Endodermal cell (in vitro differentiated cells): ENCODE data around the gene ZNF576. TPM values are rescaled to one million over a fixed set of nuclear protein-coding genes. Genes with fewer than 3 reads are reported as not detected.

Experiments
- DNase-seq: peaks from one replicate; pipeline ENCODE4 v3.0.0-alpha.2; 2017
- H3K27ac ChIP-seq: 2 replicates; pipeline ENCODE4 v1.5.1; 2013; ENCODE audit warnings: mild to moderate bottlenecking, low read depth, low read length, moderate library complexity
- H3K27me3 ChIP-seq: 2 replicates; pipeline ENCODE4 v1.6.1; 2013; ENCODE audit warnings: mild to moderate bottlenecking, low read length, moderate library complexity; ENCODE audit not compliant: insufficient read depth, control insufficient read depth, poor library complexity, severe bottlenecking
- H3K36me3 ChIP-seq: 2 replicates; pipeline ENCODE4 v1.7.0; 2013; ENCODE audit warnings: mild to moderate bottlenecking, low read length, moderate library complexity; ENCODE audit not compliant: control insufficient read depth, insufficient read depth
- H3K4me1 ChIP-seq: one replicate; pipeline ENCODE4 v1.7.0; 2013; ENCODE audit warnings: low read length; ENCODE audit not compliant: control insufficient read depth, insufficient read depth
- H3K4me3 ChIP-seq: 2 replicates; pipeline ENCODE4 v1.5.1; 2013; ENCODE audit warnings: mild to moderate bottlenecking, low read length, moderate library complexity
- H3K9ac ChIP-seq: 2 replicates; pipeline ENCODE4 v1.6.1; 2013; ENCODE audit warnings: mild to moderate bottlenecking, low read length, moderate library complexity; ENCODE audit not compliant: poor library complexity, severe bottlenecking; ENCODE audit errors: extremely low read depth
- H3K9me3 ChIP-seq: 2 replicates; pipeline ENCODE4 v1.6.1; 2013; ENCODE audit warnings: mild to moderate bottlenecking, low read length, moderate library complexity; ENCODE audit not compliant: control insufficient read depth
- H3K27ac Mint-ChIP-seq: 2 replicates; pipeline ENCODE4 v1.8.0; 2020; ENCODE audit warnings: mixed read lengths
- H3K27me3 Mint-ChIP-seq: 2 replicates; pipeline ENCODE4 v1.8.0; 2021; ENCODE audit warnings: mild to moderate bottlenecking, mixed read lengths; ENCODE audit not compliant: insufficient read depth
- H3K36me3 Mint-ChIP-seq: 2 replicates; pipeline ENCODE4 v1.8.0; 2020; ENCODE audit warnings: low read depth, mixed read lengths
- H3K4me1 Mint-ChIP-seq: 2 replicates; pipeline ENCODE4 v1.8.0; 2020; ENCODE audit warnings: mixed read lengths
- H3K4me3 Mint-ChIP-seq: 2 replicates; pipeline ENCODE4 v1.8.0; 2020; ENCODE audit warnings: mild to moderate bottlenecking, moderate library complexity, mixed read lengths
- H3K9me3 Mint-ChIP-seq: 2 replicates; pipeline ENCODE4 v1.8.0; 2020; ENCODE audit warnings: mild to moderate bottlenecking, mixed read lengths
- WGBS, 2 experiments: methylation state at CpG; one replicate each; pipeline versions ENCODE4 v1.1.5 to v1.1.7; 2013; ENCODE audit warnings: missing lambda C conversion rate in 2 of 2, mixed read lengths in 1 of 2; ENCODE audit not compliant: insufficient coverage in 1 of 2, insufficient read length in 1 of 2; 5-methylcytosine and 5-hydroxymethylcytosine counted together
- total RNA-seq, 2 donors: library from RNA; stranded (reverse); fragmentation: NEBNext Ultra II Directional in 1 of 2; extraction: Animal tissue kit (Norgen Biotek cat#: 25700) in 1 of 2; gene quantifications; 2 replicates in 1 of 2; 3 replicates in 1 of 2; pipeline ENCODE4 v1.2.1, GENCODE V29; 2021
- TF ChIP-seq, protein P1 (sequence below): fragments of 200-600 bp; sonication (generic); conservative IDR thresholded peaks from 2 replicates; pipeline ENCODE4 v1.5.0; 2021; ENCODE audit warnings: antibody characterized with exemption, mild to moderate bottlenecking

Gene ZNF576
- total RNA-seq, 2 donors from 2014 or later = 11.9 to 12.1 TPM

DNA sequence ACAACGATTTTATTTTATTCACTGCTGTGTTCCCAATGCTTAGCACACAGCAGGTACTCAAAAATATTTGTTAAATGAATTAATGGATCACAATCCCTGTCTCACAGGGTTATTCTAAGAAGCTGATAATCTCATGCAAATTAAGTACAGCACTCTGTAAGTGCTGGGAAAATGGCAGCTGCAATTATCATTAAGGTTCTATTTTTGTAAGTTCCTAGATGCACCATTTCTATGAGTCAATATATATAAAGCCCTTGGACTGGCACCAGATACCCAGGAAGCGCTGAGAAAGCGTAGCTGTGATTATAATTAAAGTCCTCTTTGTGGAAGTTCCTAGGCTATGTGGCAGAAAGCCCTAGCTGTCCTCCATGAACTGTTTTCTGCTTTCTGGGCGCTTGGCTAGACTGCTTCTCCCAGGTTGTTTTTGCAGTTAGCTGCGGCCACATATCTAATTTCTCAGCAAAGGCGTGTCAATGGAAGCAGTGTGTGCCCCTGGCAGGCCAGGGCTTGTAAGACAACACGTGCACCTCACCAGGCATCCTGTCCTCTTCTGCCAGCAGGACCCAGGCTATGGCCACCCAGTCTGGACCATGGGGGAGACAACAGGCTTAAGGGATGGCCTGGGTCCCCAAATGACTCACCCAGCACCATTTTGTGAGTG is 10.3 kb downstream of the ZNF576 start:
- TF ChIP-seq, protein P1, sequence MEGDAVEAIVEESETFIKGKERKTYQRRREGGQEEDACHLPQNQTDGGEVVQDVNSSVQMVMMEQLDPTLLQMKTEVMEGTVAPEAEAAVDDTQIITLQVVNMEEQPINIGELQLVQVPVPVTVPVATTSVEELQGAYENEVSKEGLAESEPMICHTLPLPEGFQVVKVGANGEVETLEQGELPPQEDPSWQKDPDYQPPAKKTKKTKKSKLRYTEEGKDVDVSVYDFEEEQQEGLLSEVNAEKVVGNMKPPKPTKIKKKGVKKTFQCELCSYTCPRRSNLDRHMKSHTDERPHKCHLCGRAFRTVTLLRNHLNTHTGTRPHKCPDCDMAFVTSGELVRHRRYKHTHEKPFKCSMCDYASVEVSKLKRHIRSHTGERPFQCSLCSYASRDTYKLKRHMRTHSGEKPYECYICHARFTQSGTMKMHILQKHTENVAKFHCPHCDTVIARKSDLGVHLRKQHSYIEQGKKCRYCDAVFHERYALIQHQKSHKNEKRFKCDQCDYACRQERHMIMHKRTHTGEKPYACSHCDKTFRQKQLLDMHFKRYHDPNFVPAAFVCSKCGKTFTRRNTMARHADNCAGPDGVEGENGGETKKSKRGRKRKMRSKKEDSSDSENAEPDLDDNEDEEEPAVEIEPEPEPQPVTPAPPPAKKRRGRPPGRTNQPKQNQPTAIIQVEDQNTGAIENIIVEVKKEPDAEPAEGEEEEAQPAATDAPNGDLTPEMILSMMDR = no peak
- Histone ChIP-seq H3K27ac (no peak overlapping the region), H3K9ac (no peak overlapping the region), H3K9me3 (no peaks in the 10 kb centered on the region), H3K36me3 (peaks cover 32% of the 10 kb centered on the region), H3K27me3 (no peaks in the 10 kb centered on the region), H3K4me3 (no peak overlapping the region), H3K4me1 (peaks cover 5% of the 10 kb centered on the region)
- Mint-ChIP-seq H3K9me3 (no peaks in the 10 kb centered on the region), H3K4me3 (no peak overlapping the region), H3K4me1 (peaks cover 4% of the 10 kb centered on the region), H3K27me3 (no peaks in the 10 kb centered on the region), H3K36me3 (peaks cover 33% of the 10 kb centered on the region), H3K27ac (no peak overlapping the region)
- DNase-seq = no peak
- WGBS, 2 experiments = 91 to 92% methylated on average over 7 of the region's 7 CpGs

DNA sequence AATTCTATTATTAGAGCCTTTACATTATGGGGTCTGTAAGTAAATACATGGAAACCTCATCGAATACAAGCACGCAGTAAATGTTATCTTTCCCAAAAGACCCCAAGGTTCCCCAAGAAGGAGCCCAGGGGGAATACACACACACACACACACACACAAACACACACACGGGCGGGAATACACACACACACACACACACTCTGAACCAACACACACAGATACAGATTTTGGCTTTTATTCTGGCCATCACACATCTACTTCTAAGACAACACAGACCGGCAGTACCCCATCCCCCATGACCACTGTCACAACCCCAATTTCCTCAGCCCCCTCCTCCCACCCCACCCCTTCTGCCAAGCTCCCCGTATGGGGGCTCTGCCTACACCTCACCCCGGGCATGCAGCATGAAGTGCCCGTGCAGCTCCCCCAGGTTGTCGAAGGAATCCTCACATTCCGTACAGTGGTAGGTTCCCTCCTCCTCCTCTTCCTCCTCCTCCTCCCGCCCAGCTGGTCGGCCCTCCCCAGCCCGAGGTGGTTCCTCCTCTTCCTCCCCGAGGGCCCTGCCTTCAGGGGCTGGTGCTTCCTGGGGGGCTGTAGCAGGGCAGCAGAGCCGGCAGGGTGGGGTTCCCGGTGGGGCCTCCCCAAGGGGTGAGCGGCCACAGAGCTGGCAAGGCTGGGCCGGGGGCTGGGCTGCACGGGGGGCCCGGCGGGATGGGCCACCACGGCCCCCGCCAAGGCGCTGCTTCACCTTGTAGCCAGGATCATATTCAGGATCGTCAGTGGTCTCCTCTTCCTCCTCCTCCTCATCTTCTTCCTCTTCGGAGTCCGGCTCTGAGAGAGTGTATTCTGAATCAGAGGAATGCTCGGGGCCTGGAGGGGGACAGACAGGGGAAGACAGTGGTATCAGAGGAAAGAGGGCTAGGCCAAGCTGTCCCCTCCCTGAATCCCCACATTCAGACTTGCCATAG is 11.1 kb downstream of the ZNF576 start:
- Mint-ChIP-seq H3K9me3 (no peaks in the 10 kb centered on the region), H3K4me3 (no peak overlapping the region), H3K4me1 (peaks cover 4% of the 10 kb centered on the region), H3K36me3 (peaks cover 41% of the 10 kb centered on the region), H3K27ac (no peak overlapping the region), H3K27me3 (no peaks in the 10 kb centered on the region)
- Histone ChIP-seq H3K9me3 (no peaks in the 10 kb centered on the region), H3K4me1 (peaks cover 4% of the 10 kb centered on the region), H3K4me3 (no peak overlapping the region), H3K36me3 (peaks cover 38% of the 10 kb centered on the region), H3K27me3 (no peaks in the 10 kb centered on the region), H3K27ac (no peak overlapping the region), H3K9ac (no peak overlapping the region)
- no peak for DNase-seq
- 91 to 93% methylated on average over 4 to 28 of the region's 28 CpGs for WGBS, 2 experiments
- TF ChIP-seq, protein P1 = no peak

DNA sequence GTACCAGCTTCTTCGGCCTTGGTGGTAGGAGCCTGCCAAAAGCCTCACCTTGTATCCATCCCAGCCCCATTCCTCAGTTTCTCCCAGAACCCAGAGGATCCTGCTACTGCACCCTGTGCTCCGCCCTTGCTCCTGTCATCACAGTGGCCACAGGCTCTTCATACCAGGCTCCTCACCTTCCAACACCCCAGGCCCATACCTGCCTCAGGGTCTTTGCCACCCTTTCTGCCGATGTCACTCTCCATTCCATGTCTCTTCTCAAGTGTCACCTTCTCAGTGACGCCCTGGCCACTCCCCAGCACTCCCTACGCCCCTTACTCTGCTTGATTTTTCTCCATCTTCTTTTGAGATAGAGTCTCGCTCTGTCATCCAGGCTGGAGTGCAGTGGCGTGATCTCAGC is 13.5 kb downstream of the ZNF576 start:
- Histone ChIP-seq H3K36me3 (peaks cover 54% of the 10 kb centered on the region), H3K9ac (no peak overlapping the region), H3K4me3 (no peak overlapping the region), H3K27me3 (no peaks in the 10 kb centered on the region), H3K4me1 (no peaks in the 10 kb centered on the region), H3K9me3 (no peaks in the 10 kb centered on the region), H3K27ac (no peak overlapping the region)
- Mint-ChIP-seq H3K4me1 (peaks cover 4% of the 10 kb centered on the region), H3K27me3 (no peaks in the 10 kb centered on the region), H3K36me3 (peaks cover 56% of the 10 kb centered on the region), H3K4me3 (no peak overlapping the region), H3K27ac (no peak overlapping the region), H3K9me3 (no peaks in the 10 kb centered on the region)
- WGBS, 2 experiments = 82 to 98% methylated on average over 5 to 7 of the region's 7 CpGs
- DNase-seq = no peak
- TF ChIP-seq, protein P1 = no peak
